Osteocyte (in vitro differentiated cells): ENCODE results near the gene DENND1A. TPM values are rescaled to one million over a fixed set of nuclear protein-coding genes. Genes with fewer than 3 reads are reported as not detected.

Source experiments
- DNase-seq: peaks from one replicate; pipeline ENCODE4 v3.0.0; 2021; ENCODE audit warnings: mixed read lengths; ENCODE audit not compliant: unreplicated experiment; ENCODE audit errors: extremely low spot score
- H3K27ac Mint-ChIP-seq: one replicate; pipeline ENCODE4 v1.8.0; 2021; ENCODE audit warnings: mild to moderate bottlenecking, mixed read lengths; ENCODE audit not compliant: unreplicated experiment
- H3K27me3 Mint-ChIP-seq: one replicate; pipeline ENCODE4 v1.8.0; 2021; ENCODE audit warnings: mixed read lengths; ENCODE audit not compliant: unreplicated experiment
- H3K36me3 Mint-ChIP-seq: one replicate; pipeline ENCODE4 v1.8.0; 2021; ENCODE audit warnings: mixed read lengths; ENCODE audit not compliant: unreplicated experiment
- H3K4me1 Mint-ChIP-seq: one replicate; pipeline ENCODE4 v1.8.0; 2021; ENCODE audit warnings: mixed read lengths; ENCODE audit not compliant: unreplicated experiment
- H3K4me3 Mint-ChIP-seq: one replicate; pipeline ENCODE4 v1.8.0; 2021; ENCODE audit warnings: mild to moderate bottlenecking, moderate library complexity, mixed read lengths; ENCODE audit not compliant: unreplicated experiment
- H3K9me3 Mint-ChIP-seq: one replicate; pipeline ENCODE4 v1.8.0; 2021; ENCODE audit warnings: mixed read lengths; ENCODE audit not compliant: unreplicated experiment
- CTCF ChIP-seq: fragments of 200-600 bp; sonication (generic); IDR thresholded peaks from 2 replicates; pipeline ENCODE4 v1.5.0; 2021; ENCODE audit warnings: antibody characterized with exemption, mild to moderate bottlenecking, moderate library complexity
- total RNA-seq: library from RNA; stranded (reverse); gene quantifications from 2 replicates; pipeline ENCODE4 v1.2.1, GENCODE V29; 2021

DENND1A gene
- total RNA-seq, 1 donor from 2014 or later: 19.8 TPM

- Mint-ChIP-seq H3K4me3 (no peak overlapping the region), H3K4me1 (no peaks in the 10 kb centered on the region), H3K9me3 (no peaks in the 10 kb centered on the region), H3K36me3 (no peaks in the 10 kb centered on the region), H3K27me3 (no peaks in the 10 kb centered on the region), H3K27ac (no peak overlapping the region)
- no peak for DNase-seq
- TF ChIP-seq CTCF: no peak
These were observed 421.9 kb downstream of the DENND1A start for GRCh38 chr9:123508048-123508447.

- Mint-ChIP-seq H3K27me3 (no peaks in the 10 kb centered on the region), H3K4me1 (no peaks in the 10 kb centered on the region), H3K9me3 (no peaks in the 10 kb centered on the region), H3K4me3 (no peak overlapping the region), H3K36me3 (no peaks in the 10 kb centered on the region), H3K27ac (no peak overlapping the region)
- no peak for DNase-seq
- TF ChIP-seq CTCF: no peak
These were observed 424.4 kb downstream of the DENND1A start for GRCh38 chr9:123505496-123505895.

- Mint-ChIP-seq H3K36me3 (no peaks in the 10 kb centered on the region), H3K9me3 (no peaks in the 10 kb centered on the region), H3K27ac (no peak overlapping the region), H3K27me3 (no peaks in the 10 kb centered on the region), H3K4me3 (no peak overlapping the region), H3K4me1 (no peaks in the 10 kb centered on the region)
- TF ChIP-seq CTCF: no peak
- DNase-seq: no peak
These were observed 429.6 kb downstream of the DENND1A start for GRCh38 chr9:123500336-123500735.

- Mint-ChIP-seq H3K4me1 (no peaks in the 10 kb centered on the region), H3K27ac (no peak overlapping the region), H3K27me3 (no peaks in the 10 kb centered on the region), H3K9me3 (no peaks in the 10 kb centered on the region), H3K4me3 (no peak overlapping the region), H3K36me3 (no peaks in the 10 kb centered on the region)
- TF ChIP-seq CTCF: no peak
- DNase-seq: no peak
These were observed 432.1 kb downstream of the DENND1A start for GRCh38 chr9:123497830-123498229.

- no peak overlapping the region for H3K4me3 Mint-ChIP-seq
- H3K9me3 Mint-ChIP-seq: no peaks in the 10 kb centered on the region
- no peak overlapping the region for H3K27ac Mint-ChIP-seq
- no peak for TF ChIP-seq CTCF
- peaks cover 1% of the 10 kb centered on the region for H3K36me3 Mint-ChIP-seq
- no peaks in the 10 kb centered on the region for H3K27me3 Mint-ChIP-seq
- no peaks in the 10 kb centered on the region for H3K4me1 Mint-ChIP-seq
- DNase-seq: no peak
These were observed 434.2 kb downstream of the DENND1A start for GRCh38 chr9:123495731-123496130.
